Small intestine (tissue), 7 donors: ENCODE data around the gene CCM2. TPM values are rescaled to one million over a fixed set of nuclear protein-coding genes. Genes with fewer than 3 reads are reported as not detected.
A peak's percentile ranks its signal among the peaks of the same experiment; 100 is the strongest.

Source experiments
- DNase-seq, 2 donors: peaks; one replicate each; pipeline versions ENCODE4 v3.0.0 to v3.0.0-alpha.2; 2013
- FAIRE-seq: peaks from 2 replicates; lab custom pipeline; 2012; peaks lifted over from hg19 to GRCh38; lab: Jason Lieb, UNC
- H3K27ac ChIP-seq, 3 donors: one replicate each; pipeline ENCODE4 v1.5.1; 2013; ENCODE audit warnings: low read length in 2 of 3, mild to moderate bottlenecking in 2 of 3, control low read depth in 1 of 3, inconsistent platforms in 1 of 3, low read depth in 1 of 3, moderate library complexity in 1 of 3
- H3K27me3 ChIP-seq, 3 donors: one replicate each; pipeline ENCODE4 v1.6.1; 2013; ENCODE audit warnings: low read length in 3 of 3, inconsistent platforms in 1 of 3; ENCODE audit not compliant: control insufficient read depth in 3 of 3, insufficient read depth in 3 of 3
- H3K36me3 ChIP-seq, 3 donors: one replicate each; pipeline ENCODE4 v1.6.1; 2013; ENCODE audit warnings: low read length in 3 of 3, inconsistent platforms in 1 of 3, low read depth in 1 of 3, mild to moderate bottlenecking in 1 of 3, moderate library complexity in 1 of 3; ENCODE audit not compliant: control insufficient read depth in 3 of 3, insufficient read depth in 2 of 3
- H3K4me1 ChIP-seq, 3 donors: one replicate each; pipeline ENCODE4 v1.6.1; 2013; ENCODE audit warnings: low read length in 2 of 3, inconsistent platforms in 1 of 3, low read depth in 1 of 3, mild to moderate bottlenecking in 1 of 3, moderate library complexity in 1 of 3; ENCODE audit not compliant: control insufficient read depth in 3 of 3, insufficient read depth in 2 of 3
- H3K4me3 ChIP-seq, 3 donors: one replicate each; pipeline ENCODE4 v1.5.1; 2013; ENCODE audit warnings: low read length in 3 of 3, control low read depth in 1 of 3, inconsistent platforms in 1 of 3, low read depth in 1 of 3, mild to moderate bottlenecking in 1 of 3, moderate library complexity in 1 of 3
- H3K9me3 ChIP-seq, 2 donors: one replicate each; pipeline ENCODE4 v1.6.1; 2013; ENCODE audit warnings: low read depth in 1 of 2, low read length in 1 of 2; ENCODE audit not compliant: control insufficient read depth in 2 of 2, insufficient read depth in 1 of 2
- WGBS, 3 donors: extraction: QIAGEN DNeasy Blood & Tissue Kit; methylation state at CpG; one replicate each; pipeline ENCODE4 v1.1.7; 2013; 5-methylcytosine and 5-hydroxymethylcytosine counted together
- polyA plus RNA-seq, 4 donors: library from polyadenylated mRNA; stranded (reverse) in 3 of 4; unstranded in 1 of 4; fragments of 200-250 nt in 3 of 4; fragments of 120-200 nt in 1 of 4; gene quantifications; one replicate each; pipeline versions ENCODE4 v1.2.1 to v1.2.3, GENCODE V29; 2013
- donor health status: healthy with polysubstance abuse.
- donor health status: control.
- donor health status: control.
- donor health status: Bipolar disorder and iron deficiency.
- donor health status: healthy.

Gene CCM2
- polyA plus RNA-seq, 4 donors, result 17.8 to 32.3 (median 24.7) TPM

DNA sequence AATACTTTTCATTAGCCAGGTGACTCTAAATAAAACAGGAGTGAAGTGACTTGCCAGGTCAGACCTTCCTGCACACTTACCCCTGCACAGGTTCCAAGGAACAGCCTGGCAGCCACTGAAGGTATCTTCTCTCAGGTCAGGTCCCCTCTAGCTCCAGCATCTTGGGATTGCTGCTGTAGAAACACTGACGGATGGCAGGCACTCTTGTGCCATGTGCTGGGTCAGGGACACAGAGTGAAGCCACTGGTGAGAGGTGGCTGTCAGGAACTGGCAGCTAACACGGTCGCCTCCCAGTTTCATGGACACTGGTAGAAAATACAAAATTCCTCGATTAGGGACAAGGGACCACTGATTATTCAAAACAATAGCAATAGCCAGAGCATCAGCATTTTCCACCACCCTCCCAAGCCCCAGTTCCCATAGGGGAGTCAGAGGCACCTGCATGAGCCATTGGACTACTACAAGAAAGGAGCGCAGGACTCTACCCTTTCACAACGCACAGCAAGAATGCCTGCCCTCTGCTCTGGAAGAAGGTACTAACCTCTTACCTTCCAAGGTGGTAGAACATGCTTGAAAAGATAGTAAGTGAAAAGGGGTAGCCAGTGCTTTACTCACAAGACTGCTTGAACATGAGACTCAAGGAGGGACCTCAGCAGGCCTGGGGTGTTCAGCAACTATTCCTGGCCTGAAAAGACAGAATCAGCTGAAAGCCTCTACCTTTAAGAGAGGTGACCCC, 16.1 kb upstream of the CCM2 start:
- FAIRE-seq (no peak), DNase-seq (no peak)
- Histone ChIP-seq H3K27me3 (no peaks in the 10 kb centered on the region), H3K4me1 (peaks cover 0 to 11% (median 4%) of the 10 kb centered on the region in 3 donors), H3K27ac (peak overlapping the region in 1 of 3 donors; percentile 10), H3K36me3 (peaks cover 10 to 60% (median 16%) of the 10 kb centered on the region in 3 donors), H3K4me3 (no peak overlapping the region), H3K9me3 (no peaks in the 10 kb centered on the region)
- 70 to 82% (median 76%) methylated on average over 6 of the region's 6 CpGs for WGBS, 3 donors

DNA sequence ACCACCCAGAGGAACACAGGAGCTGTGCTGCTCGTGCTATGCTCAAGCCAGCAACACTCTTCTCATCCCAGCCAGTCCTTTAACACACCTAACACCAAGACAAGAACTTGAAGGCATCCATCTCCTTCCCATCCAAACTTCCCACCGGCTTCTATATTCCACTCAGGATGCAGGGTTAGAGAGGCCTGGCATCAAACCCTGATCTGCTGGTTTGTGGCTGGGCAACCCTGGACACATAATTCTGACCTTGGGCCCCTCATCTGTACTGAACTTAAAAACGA, 15.6 kb upstream of the CCM2 start:
- Histone ChIP-seq H3K4me1 (peaks cover 0 to 11% (median 4%) of the 10 kb centered on the region in 3 donors), H3K36me3 (peaks cover 10 to 55% (median 16%) of the 10 kb centered on the region in 3 donors), H3K9me3 (no peaks in the 10 kb centered on the region), H3K27me3 (no peaks in the 10 kb centered on the region), H3K27ac (no peak overlapping the region), H3K4me3 (no peak overlapping the region)
- DNase-seq (no peak), FAIRE-seq (no peak)
- 44 to 50% (median 46%) methylated on average over 3 of the region's 3 CpGs for WGBS, 3 donors

DNA sequence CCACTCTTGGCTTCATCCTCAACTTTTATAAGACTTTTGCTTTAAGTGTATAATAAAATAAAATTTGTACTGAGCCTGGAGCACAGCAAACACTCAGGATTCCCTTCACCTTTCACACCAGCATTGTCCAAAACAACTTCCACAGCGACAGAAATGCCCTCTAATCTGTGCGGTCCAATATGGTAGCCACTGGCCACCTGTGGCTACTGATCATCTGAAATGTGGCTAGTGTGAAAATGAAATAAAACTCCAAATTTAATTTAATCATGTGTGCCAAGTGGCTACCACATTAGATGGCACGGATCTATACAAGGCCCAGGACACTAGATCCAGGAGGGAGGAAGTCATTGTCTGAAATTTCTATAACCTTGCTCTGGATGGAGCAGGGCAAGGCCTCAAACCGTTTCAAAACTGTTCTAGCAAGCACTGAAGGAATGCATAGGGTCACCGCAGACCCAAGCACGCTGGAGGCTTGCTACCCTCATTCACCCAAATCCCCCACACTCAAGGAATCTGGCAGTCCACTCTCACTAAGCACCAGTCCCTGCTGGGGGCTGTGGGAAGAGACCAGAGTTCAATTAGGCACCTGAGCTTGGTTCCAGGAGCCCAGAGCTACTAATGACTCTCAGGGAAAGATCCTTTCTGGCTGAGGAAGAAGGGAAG, 14.8 kb upstream of the CCM2 start:
- WGBS, 3 donors, result 45 to 52% (median 51%) methylated on average over 6 of the region's 6 CpGs
- H3K27me3 ChIP-seq, result no peaks in the 10 kb centered on the region
- H3K36me3 ChIP-seq, result peaks cover 10 to 51% (median 16%) of the 10 kb centered on the region in 3 donors
- FAIRE-seq (no peak), DNase-seq (peak in 1 of 2 donors; percentile 37)
- peaks cover 0 to 11% (median 4%) of the 10 kb centered on the region in 3 donors for H3K4me1 ChIP-seq
- peak overlapping the region; percentile 10 to 87 (median 32) for H3K4me3 ChIP-seq
- no peaks in the 10 kb centered on the region for H3K9me3 ChIP-seq
- peak overlapping the region in 2 of 3 donors; percentile 65 to 98 for H3K27ac ChIP-seq

DNA sequence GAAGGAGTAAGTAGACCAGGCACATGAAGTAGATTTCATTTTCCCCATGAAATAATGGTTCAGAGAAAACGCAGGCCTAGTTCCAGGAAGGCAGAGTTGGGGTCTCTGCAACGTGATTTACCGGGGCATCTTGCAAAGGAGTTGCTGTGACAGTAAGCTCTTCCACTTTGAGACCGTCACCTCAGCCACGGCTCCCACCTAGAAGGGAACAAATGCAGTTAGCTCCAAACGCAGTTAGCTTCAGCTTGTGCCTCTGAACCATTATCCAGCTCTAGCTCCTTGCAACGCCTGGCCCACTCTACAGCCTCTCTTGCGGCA, 14.1 kb upstream of the CCM2 start:
- WGBS, 3 donors, result 2 to 4% (median 3%) methylated on average over 8 of the region's 8 CpGs
- H3K27ac ChIP-seq, result peak overlapping the region; percentile 77 to 98 (median 93)
- H3K27me3 ChIP-seq, result no peaks in the 10 kb centered on the region
- FAIRE-seq (no peak), DNase-seq (no peak)
- H3K9me3 ChIP-seq, result no peaks in the 10 kb centered on the region
- H3K36me3 ChIP-seq, result peaks cover 10 to 46% (median 16%) of the 10 kb centered on the region in 3 donors
- H3K4me3 ChIP-seq, result peak overlapping the region; percentile 32 to 87 (median 55)
- peaks cover 0 to 11% (median 4%) of the 10 kb centered on the region in 3 donors for H3K4me1 ChIP-seq

DNA sequence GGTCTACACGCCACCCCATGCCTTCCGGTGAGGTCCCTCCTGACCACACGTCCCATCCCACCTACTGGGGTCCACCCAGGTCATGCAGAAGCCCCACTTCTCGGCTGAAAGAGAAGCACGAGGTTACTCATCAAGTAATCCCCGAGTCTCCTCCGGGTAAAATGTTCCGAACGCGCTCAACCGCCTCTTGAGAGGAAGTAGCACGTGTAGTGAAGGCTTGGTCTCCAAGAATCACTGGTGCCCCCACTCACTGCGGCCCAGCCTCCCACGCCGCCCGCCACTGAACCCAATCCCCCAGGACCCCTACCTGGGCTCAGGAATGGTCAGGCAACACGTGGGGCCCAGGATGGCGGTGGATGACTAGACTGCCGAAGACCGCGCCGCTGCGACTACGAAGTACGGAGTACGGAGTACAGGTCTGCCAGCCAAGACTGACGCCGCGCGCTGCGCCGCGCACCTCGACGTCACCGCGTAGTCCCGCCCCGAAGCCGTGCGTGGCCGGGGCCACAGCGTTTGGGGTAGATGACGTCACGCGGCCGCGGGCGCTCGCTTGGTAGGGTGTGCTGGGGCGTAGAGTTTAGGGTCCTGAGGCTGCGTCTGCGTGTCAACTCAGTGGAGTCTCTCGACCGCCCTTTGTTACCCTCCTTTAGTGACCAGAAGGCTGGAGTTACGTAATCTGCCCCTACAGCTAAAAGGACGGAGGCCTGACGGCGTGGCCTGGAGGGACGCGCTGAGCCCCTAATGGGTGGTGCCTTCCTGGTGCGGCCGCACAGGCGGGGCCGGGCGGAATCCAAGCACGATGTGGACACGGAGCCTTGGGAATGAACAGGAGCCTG, 13.6 kb upstream of the CCM2 start:
- 0% methylated on average over 62 to 68 of the region's 68 CpGs for WGBS, 3 donors
- Histone ChIP-seq H3K27ac (peak overlapping the region; percentile 77 to 98 (median 93)), H3K36me3 (peaks cover 10 to 40% (median 16%) of the 10 kb centered on the region in 3 donors), H3K9me3 (no peaks in the 10 kb centered on the region), H3K27me3 (no peaks in the 10 kb centered on the region), H3K4me1 (peaks cover 0 to 11% (median 4%) of the 10 kb centered on the region in 3 donors), H3K4me3 (peak overlapping the region; percentile 32 to 87 (median 55))
- DNase-seq (peak; percentile 94 to 98), FAIRE-seq (no peak)

DNA sequence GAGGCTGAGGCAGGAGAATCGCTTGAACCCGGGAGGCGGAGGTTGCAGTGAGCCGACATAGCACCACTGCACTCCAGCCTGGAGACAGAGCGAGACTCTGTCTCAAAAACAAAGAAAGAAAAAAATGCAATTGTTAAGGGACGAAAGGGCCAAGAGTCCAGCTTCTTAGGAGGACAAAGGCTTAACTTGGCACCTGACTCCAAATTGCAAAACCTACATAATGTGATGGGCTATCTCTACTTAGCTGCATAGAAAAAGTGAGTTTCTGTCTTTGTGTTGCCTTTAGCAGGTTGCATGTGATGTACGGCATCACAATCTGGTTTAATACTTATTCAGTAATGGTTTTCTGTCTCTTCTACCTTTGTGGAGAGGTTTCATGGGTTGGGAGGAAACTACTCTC, 12.5 kb upstream of the CCM2 start:
- FAIRE-seq, result no peak
- DNase-seq, result peak in 1 of 2 donors; percentile 76
- Histone ChIP-seq H3K27me3 (no peaks in the 10 kb centered on the region), H3K36me3 (peaks cover 10 to 31% (median 15%) of the 10 kb centered on the region in 3 donors), H3K4me1 (peaks cover 0 to 11% (median 4%) of the 10 kb centered on the region in 3 donors), H3K27ac (peak overlapping the region in 1 of 3 donors; percentile 98), H3K9me3 (no peaks in the 10 kb centered on the region), H3K4me3 (no peak overlapping the region)
- WGBS, 3 donors, result 85 to 93% (median 93%) methylated on average over 7 of the region's 7 CpGs

DNA sequence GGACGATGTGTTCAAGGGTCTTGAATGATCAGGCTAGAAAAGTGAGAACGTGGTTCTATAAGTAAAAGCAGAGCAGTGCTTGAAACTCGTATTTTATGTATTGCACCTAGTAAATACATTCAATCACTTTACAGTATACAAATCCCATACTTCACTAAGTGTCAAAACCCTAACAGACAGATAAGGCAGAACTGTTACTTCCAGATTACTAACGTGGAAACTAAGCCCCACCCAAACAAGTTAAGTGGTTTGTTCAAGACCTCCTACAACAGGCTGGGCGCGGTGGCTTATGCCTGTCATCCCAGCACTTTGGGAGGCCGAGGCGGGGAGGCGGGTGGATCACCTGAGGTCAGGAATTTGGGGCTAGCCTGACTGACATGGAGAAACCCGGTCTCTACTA, 12.0 kb upstream of the CCM2 start:
- DNase-seq (no peak), FAIRE-seq (no peak)
- H3K27ac ChIP-seq, result peak overlapping the region in 1 of 3 donors; percentile 51
- peaks cover 0 to 11% (median 4%) of the 10 kb centered on the region in 3 donors for H3K4me1 ChIP-seq
- 77 to 83% (median 82%) methylated on average over 10 of the region's 10 CpGs for WGBS, 3 donors
- no peak overlapping the region for H3K4me3 ChIP-seq
- H3K9me3 ChIP-seq, result no peaks in the 10 kb centered on the region
- no peaks in the 10 kb centered on the region for H3K27me3 ChIP-seq
- peaks cover 10 to 26% (median 10%) of the 10 kb centered on the region in 3 donors for H3K36me3 ChIP-seq

DNA sequence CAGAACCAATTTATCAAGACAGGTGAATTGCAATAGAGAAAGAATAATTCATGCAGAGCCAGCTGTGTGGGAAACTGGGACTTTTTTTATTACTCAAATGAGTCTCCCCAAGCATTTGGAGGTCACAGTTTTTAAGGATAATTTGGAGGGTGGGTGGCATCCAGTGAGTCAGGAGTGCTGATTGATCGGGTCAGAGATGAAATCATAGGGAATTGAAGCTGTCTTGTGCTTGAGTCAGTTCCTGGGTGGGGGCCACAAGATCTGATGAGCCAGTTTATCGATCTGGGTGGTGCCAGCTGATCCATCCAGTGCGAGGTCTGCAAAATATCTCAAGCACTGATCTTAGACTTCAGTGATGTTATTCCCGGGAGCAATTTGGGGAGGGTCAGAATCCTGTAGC, 11.3 kb upstream of the CCM2 start:
- no peak overlapping the region for H3K4me3 ChIP-seq
- H3K9me3 ChIP-seq, result no peaks in the 10 kb centered on the region
- FAIRE-seq (no peak), DNase-seq (no peak)
- no peaks in the 10 kb centered on the region for H3K27me3 ChIP-seq
- no peak overlapping the region for H3K27ac ChIP-seq
- H3K36me3 ChIP-seq, result peaks cover 3 to 20% (median 7%) of the 10 kb centered on the region in 3 donors
- 86 to 94% (median 88%) methylated on average over 4 of the region's 4 CpGs for WGBS, 3 donors
- H3K4me1 ChIP-seq, result peaks cover 0 to 11% (median 4%) of the 10 kb centered on the region in 3 donors
